ENCODE results near the gene SDK2.

The SDK2 gene

GRCh38 chr17:73348018-73348828 lies 296.0 kb downstream of the SDK2 start:
- CTCF ChIA-PET: interaction anchor here (1.0 to 1.1 kb wide), 2 partner anchors 40 to 93 kb away, joined by 3 to 4 read pairs; no protein-coding TSS in a partner anchor
- H3K4me3 ChIP-seq (ENCODE audit: low read depth, low read length): no peak overlapping the region
- no peaks in the 10 kb centered on the region for H3K4me1 ChIP-seq (ENCODE audit: control insufficient read depth, insufficient read depth, low read length)
- H3K27ac ChIP-seq (ENCODE audit: extremely low read depth, low read depth, low read length): no peak overlapping the region
- TF ChIP-seq KLF9 (tag by site-specific recombination; IDR thresholded peaks at IDR 0.05; ENCODE audit: low read depth): no peak
- TF ChIP-seq ZNF514 (tag by site-specific recombination; IDR thresholded peaks at IDR 0.05): no peak
- peak; percentile 26; the same call in 1 of the 2 replicates for TF ChIP-seq GLIS1 (tag by site-specific recombination; IDR thresholded peaks at IDR 0.05)
- POLR2A ChIA-PET: no interaction called here
- no peaks in the 10 kb centered on the region for H3K36me3 ChIP-seq (ENCODE audit: control insufficient read depth in 2 of 2, insufficient read depth in 1 of 2, low read length in 2 of 2)
- no peaks in the 10 kb centered on the region for H3K9me3 ChIP-seq (ENCODE audit: control insufficient read depth, insufficient read depth, low read depth, low read length)

DNA sequence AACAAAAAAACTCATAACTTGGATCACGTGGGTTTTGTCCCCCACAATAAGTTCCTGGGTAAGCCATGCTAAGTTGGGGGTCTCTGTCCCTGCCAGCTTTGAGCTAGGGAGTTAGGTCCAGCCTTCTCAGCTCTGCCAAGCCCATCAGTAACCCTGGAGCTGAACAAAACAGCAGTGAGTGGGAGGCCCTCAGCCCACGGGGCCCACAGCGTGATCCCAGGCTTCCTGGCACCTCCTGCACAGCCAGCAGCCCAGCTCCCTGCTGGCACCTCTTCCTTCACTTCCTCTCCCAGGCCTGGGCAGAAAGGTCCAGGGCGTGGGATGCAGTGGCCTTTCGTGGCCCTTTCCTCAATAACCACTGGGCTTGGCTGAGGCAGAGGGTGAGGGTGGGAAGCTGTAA lies 296.9 kb downstream of the SDK2 start:
- H3K4me3 ChIP-seq (ENCODE audit: low read depth, low read length): no peak overlapping the region
- ChIA-PET POLR2A (no interaction called here), CTCF (interaction anchor here (1.1 to 3.2 kb wide), 2 partner anchors 22 to 39 kb away, joined by 3 to 11 read pairs; no protein-coding TSS in a partner anchor)
- H3K36me3 ChIP-seq (ENCODE audit: control insufficient read depth in 2 of 2, insufficient read depth in 1 of 2, low read length in 2 of 2): no peaks in the 10 kb centered on the region
- TF ChIP-seq ZIC2 (tag by site-specific recombination; IDR thresholded peaks at IDR 0.05) (peak; percentile 87), EGR2 (tag by site-specific recombination; IDR thresholded peaks at IDR 0.05; ENCODE audit: low read depth) (peak; percentile 80), ZFHX2 (tag by site-specific recombination; conservative IDR thresholded peaks at IDR 0.05) (peak; percentile 92), ZNF354C (tag by site-specific recombination; IDR thresholded peaks at IDR 0.05; ENCODE audit: borderline replicate concordance, low read depth) (no peak)
- H3K4me1 ChIP-seq (ENCODE audit: control insufficient read depth, insufficient read depth, low read length): no peaks in the 10 kb centered on the region
- no peak overlapping the region for H3K27ac ChIP-seq (ENCODE audit: extremely low read depth, low read depth, low read length)
- no peaks in the 10 kb centered on the region for H3K9me3 ChIP-seq (ENCODE audit: control insufficient read depth, insufficient read depth, low read depth, low read length)

- ChIA-PET POLR2A (interaction anchor here (0.6 kb wide), 1 partner anchor 1430 kb away, joined by 5 read pairs; the partner anchor contains the start of gene NAT9), CTCF (interaction anchor here (1.1 to 3.2 kb wide), 2 partner anchors 23 to 38 kb away, joined by 3 to 11 read pairs; no protein-coding TSS in a partner anchor)
- TF ChIP-seq ZNF23 (tag by site-specific recombination; IDR thresholded peaks at IDR 0.05; ENCODE audit: borderline replicate concordance): no peak
- no peaks in the 10 kb centered on the region; the same call in 1 of the 2 replicates for H3K4me1 ChIP-seq (ENCODE audit: control insufficient read depth, insufficient read depth, low read length)
- no peaks in the 10 kb centered on the region for H3K9me3 ChIP-seq (ENCODE audit: control insufficient read depth, insufficient read depth, low read depth, low read length)
- no peaks in the 10 kb centered on the region for H3K36me3 ChIP-seq (ENCODE audit: control insufficient read depth in 2 of 2, insufficient read depth in 1 of 2, low read length in 2 of 2)
- no peak overlapping the region for H3K4me3 ChIP-seq (ENCODE audit: low read depth, low read length)
- H3K27ac ChIP-seq (ENCODE audit: extremely low read depth, low read depth, low read length): no peak overlapping the region
Observed at GRCh38 chr17:73346501-73347162, 297.6 kb downstream of the SDK2 start.

- POLR2A ChIA-PET: interaction anchor here (0.6 kb wide), 1 partner anchor 8 kb away, joined by 4 read pairs; no protein-coding TSS in a partner anchor
- CTCF ChIA-PET: interaction anchor here (0.5 to 1.6 kb wide), 5 partner anchors 22 to 91 kb away, joined by 3 to 5 read pairs (median 3); no protein-coding TSS in a partner anchor
- H3K36me3 ChIP-seq (ENCODE audit: control insufficient read depth in 2 of 2, insufficient read depth in 1 of 2, low read length in 2 of 2): no peaks in the 10 kb centered on the region
- H3K4me1 ChIP-seq (ENCODE audit: control insufficient read depth, insufficient read depth, low read length): no peaks in the 10 kb centered on the region; the same call in 1 of the 2 replicates
- TF ChIP-seq ZNF350 (tag by site-specific recombination; IDR thresholded peaks at IDR 0.05): no peak
- no peaks in the 10 kb centered on the region for H3K9me3 ChIP-seq (ENCODE audit: control insufficient read depth, insufficient read depth, low read depth, low read length)
- H3K4me3 ChIP-seq (ENCODE audit: low read depth, low read length): no peak overlapping the region
- no peak overlapping the region for H3K27ac ChIP-seq (ENCODE audit: extremely low read depth, low read depth, low read length)
Observed at GRCh38 chr17:73343739-73344454, 300.3 kb downstream of the SDK2 start.

- Histone ChIP-seq H3K27ac (ENCODE audit: extremely low read depth, low read depth, low read length) (no peak overlapping the region), H3K4me1 (ENCODE audit: control insufficient read depth, insufficient read depth, low read length) (no peaks in the 10 kb centered on the region; the same call in 1 of the 2 replicates), H3K9me3 (ENCODE audit: control insufficient read depth, insufficient read depth, low read depth, low read length) (no peaks in the 10 kb centered on the region), H3K36me3 (ENCODE audit: control insufficient read depth in 2 of 2, insufficient read depth in 1 of 2, low read length in 2 of 2) (no peaks in the 10 kb centered on the region), H3K4me3 (ENCODE audit: low read depth, low read length) (no peak overlapping the region)
- ChIA-PET CTCF (interaction anchor here (1.1 to 1.6 kb wide), 2 partner anchors 27 to 88 kb away, joined by 4 to 5 read pairs; no protein-coding TSS in a partner anchor), POLR2A (interaction anchor here (1.2 kb wide), 1 partner anchor 31 kb away, joined by 3 read pairs; the partner anchor contains the start of gene CDC42EP4)
- TF ChIP-seq EGR2 (tag by site-specific recombination; IDR thresholded peaks at IDR 0.05; ENCODE audit: low read depth): peak; percentile 43
- TF ChIP-seq HOXD13 (CRISPR knock-in tag; IDR thresholded peaks at IDR 0.05; ENCODE audit: borderline replicate concordance): no peak
- TF ChIP-seq MYNN (tag by site-specific recombination; IDR thresholded peaks at IDR 0.05; ENCODE audit: borderline replicate concordance): no peak
Observed at GRCh38 chr17:73343168-73343634, 301.0 kb downstream of the SDK2 start.
